GM12874 (cell line): ENCODE measurements around the gene HIVEP3.
A peak's percentile ranks its signal among the peaks of the same experiment; 100 is the strongest.

Experiments
- TF ChIP-seq, protein P1 (sequence below): IDR thresholded peaks from 2 replicates; pipeline ENCODE4 v1.5.1; 2011; ENCODE audit warnings: low read depth, mild to moderate bottlenecking, control low read depth, low read length, moderate library complexity; ENCODE audit not compliant: insufficient read depth

Gene HIVEP3

DNA sequence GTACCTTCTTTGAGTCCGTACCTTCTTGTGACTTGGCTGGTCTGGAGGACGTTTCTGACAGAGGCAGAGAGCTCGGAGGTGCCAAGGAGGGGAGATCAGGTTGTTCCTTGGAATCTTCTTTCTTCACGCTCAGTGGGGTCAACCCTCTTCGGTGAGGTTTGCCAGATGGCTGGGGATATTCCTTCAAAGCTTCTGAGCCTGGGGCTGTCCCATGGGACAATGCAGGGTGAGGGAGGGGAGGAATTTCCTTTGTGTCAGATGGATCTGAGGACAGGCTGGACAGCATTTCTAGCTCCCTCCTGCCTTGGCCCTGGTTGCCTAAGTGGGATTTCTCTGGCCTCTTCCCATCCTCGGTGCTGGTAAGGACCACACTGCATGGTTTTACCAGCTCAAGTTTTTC lies 338.7 kb downstream of the HIVEP3 start:
- TF ChIP-seq, protein P1, sequence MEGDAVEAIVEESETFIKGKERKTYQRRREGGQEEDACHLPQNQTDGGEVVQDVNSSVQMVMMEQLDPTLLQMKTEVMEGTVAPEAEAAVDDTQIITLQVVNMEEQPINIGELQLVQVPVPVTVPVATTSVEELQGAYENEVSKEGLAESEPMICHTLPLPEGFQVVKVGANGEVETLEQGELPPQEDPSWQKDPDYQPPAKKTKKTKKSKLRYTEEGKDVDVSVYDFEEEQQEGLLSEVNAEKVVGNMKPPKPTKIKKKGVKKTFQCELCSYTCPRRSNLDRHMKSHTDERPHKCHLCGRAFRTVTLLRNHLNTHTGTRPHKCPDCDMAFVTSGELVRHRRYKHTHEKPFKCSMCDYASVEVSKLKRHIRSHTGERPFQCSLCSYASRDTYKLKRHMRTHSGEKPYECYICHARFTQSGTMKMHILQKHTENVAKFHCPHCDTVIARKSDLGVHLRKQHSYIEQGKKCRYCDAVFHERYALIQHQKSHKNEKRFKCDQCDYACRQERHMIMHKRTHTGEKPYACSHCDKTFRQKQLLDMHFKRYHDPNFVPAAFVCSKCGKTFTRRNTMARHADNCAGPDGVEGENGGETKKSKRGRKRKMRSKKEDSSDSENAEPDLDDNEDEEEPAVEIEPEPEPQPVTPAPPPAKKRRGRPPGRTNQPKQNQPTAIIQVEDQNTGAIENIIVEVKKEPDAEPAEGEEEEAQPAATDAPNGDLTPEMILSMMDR = no peak

DNA sequence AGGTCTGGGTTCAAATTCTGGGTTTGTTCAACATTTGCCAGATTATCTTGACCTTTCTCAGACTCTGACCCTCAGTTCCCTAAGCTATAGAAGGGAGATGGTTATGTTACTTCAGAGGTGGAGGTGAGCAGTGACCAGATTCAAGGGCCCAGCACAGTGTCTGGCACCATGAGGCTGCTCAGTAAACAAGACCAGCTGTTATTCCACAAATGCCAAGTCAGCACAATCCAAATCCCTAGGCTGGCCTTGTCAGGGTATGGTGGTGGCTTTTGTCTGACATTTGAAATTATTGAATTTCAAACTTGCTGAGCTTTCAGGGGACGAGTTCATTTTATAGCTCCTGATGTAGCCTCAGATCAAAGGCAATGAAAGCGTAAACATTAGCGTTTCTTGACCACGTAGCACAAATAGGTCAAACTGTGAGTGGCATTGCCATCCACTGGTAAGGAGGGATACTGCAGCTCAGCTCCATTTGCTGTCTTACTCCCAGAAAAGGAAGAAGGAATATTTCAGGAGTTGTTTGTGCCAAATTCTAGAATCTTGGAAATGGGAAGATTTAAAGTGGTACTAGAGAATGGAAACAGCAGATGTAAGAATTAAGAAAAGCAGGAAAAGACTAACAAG lies 339.9 kb downstream of the HIVEP3 start:
- TF ChIP-seq, protein P1 = no peak

DNA sequence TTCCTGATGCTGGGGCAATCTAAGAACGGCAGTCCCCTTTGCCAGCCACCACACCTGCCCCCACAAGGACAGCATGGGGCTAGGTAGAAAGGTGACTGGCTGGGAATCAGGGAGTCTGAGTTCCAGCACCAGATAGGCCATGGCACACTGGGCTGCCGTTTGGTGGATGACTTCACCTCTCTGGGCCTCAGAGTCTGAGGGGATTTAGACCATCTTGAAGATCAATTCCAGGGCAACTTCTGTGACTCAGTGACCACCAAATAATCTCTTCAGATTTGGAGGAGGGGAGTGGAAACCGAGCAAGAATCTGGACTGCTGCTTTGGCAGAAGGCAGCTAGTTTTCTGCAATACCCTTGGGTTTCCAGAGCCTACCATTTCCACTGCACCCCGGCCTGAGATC lies 342.1 kb downstream of the HIVEP3 start:
- TF ChIP-seq, protein P1 = no peak

DNA sequence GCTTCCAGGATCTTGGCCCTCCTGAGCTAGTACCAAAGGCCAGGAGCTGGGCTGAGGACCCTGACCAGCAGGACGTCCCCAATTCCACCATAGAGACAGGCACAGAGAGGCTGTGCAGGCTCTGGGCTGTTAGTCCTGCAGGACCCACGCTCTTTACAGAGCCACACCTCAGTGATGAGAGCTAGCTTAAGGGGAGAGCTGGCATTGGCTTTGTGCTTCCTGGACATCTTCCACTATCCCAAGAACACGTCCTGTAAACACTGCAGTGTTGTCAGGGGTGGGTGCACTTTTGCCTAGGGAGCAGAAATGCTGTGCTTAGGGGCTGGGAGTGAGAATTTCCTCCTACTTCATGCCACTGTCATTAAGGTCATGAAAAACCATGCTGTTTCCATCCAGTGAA lies 342.5 kb downstream of the HIVEP3 start:
- TF ChIP-seq, protein P1 = no peak

DNA sequence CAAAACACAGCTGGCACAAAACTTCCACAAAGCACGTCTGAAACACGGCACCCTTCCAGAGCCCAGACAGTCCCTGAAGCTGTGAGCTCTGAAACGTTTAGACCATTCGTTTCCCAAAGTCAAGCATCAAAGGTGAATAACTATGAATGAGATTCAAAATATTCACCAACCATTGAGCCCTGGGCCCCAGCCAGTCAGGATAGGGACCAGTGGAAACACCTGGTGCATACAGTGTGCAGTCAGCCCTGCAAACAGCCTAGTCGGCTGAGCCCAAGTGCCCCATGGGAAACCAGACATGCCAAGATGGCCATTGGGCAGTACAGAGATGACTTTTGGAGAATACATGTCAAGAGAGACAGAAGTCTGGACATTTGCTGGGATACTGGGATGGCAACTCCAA lies 343.9 kb downstream of the HIVEP3 start:
- TF ChIP-seq, protein P1 = no peak

DNA sequence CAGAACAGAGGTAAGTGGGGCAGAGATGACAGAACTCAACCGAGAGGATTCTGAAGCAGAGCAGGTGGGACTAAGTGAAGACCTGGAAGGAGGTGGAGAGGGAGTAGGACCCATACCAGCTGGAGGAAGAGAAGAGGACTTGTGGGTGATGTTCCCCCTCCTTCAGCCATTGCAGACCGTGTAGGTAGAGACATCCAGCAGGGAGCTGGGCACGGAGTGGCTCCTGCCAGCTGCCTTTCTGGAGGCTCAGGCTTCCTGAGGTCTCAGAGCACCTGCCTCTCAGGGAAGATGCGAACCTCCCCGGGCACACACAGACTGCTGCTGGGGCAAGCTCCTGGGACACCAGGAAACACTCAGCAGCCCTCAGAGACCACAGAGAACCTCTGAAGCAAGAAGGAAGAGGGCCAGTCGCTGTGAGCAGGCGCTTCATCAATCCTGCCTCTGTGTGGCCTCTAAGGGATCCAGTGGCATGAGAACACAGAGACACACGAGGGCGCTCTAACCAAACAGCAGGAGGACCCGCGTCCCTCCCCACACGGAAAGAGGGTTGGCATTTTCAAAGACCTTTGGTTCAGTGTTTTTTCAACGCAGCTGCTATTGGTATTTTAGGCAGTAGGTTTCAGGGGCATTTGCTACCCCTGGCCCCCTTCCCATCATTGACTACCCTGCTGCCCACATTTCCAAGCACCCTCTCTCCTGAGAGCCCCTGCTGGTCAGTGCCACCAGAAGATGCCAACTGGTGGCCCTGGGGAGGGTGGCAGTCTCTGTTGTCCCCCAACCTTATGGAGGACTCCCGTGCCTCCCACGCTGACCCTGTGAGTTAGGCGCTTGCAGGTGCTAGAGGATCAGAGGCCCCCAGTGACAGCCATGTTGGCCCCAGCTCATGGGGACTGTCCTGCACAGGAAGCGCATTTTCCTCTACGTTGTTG lies 344.7 kb downstream of the HIVEP3 start:
- TF ChIP-seq, protein P1 = peak; percentile 91

DNA sequence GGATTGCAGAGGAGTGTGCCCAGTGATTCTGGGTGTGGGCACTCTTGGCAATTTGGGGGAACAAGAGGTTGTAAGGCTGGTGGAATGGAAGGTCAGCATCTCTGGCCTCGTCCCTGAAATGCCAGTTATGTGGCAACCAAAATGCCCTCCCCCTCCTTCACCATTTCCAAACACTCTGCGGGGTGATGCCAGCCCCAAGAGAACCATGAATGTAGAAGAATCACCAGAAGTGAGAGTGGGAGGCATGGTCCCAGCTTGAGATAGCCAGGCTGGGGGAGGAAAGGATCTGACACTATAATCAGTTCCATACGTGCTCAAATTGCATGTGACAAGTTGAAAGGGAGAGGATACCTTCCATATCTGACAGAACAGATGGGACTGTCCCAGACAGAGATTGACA lies 345.5 kb downstream of the HIVEP3 start:
- TF ChIP-seq, protein P1 = no peak
